Osteoblast (primary cell): ENCODE measurements around the gene ADCY1. TPM values are rescaled to one million over a fixed set of nuclear protein-coding genes. Genes with fewer than 3 reads are reported as not detected.

ENCODE experiments used
- DNase-seq: peaks from one replicate; pipeline ENCODE4 v3.0.0; 2011; ENCODE audit warnings: low spot score, mixed read lengths; ENCODE audit not compliant: insufficient read length; ENCODE audit errors: missing footprints
- H2AFZ ChIP-seq: 2 replicates; pipeline ENCODE4 v1.6.0; 2011; ENCODE audit warnings: mild to moderate bottlenecking, low read length
- H3K27ac ChIP-seq: 2 replicates; pipeline ENCODE4 v1.5.1; 2011; ENCODE audit warnings: mild to moderate bottlenecking, low read depth, low read length, moderate library complexity
- H3K27me3 ChIP-seq: 2 replicates; pipeline ENCODE4 v1.6.0; 2012; ENCODE audit warnings: mild to moderate bottlenecking, control low read depth, inconsistent platforms, low read length, moderate library complexity; ENCODE audit not compliant: insufficient read depth
- H3K36me3 ChIP-seq: 2 replicates; pipeline ENCODE4 v1.5.1; 2011; ENCODE audit warnings: mild to moderate bottlenecking, low read length, control low read depth, moderate library complexity; ENCODE audit not compliant: insufficient read depth
- H3K4me1 ChIP-seq: 2 replicates; pipeline ENCODE4 v1.5.1; 2011; ENCODE audit warnings: mild to moderate bottlenecking, low read length, control low read depth, moderate library complexity; ENCODE audit not compliant: insufficient read depth
- H3K4me2 ChIP-seq: 2 replicates; pipeline ENCODE4 v1.6.0; 2011; ENCODE audit warnings: mild to moderate bottlenecking, low read length; ENCODE audit not compliant: insufficient read depth
- H3K4me3 ChIP-seq: fragments of 200-600 bp; sonication (generic); 3 replicates; pipeline ENCODE4 v1.5.1; 2012; ENCODE audit warnings: mild to moderate bottlenecking, low read length, inconsistent platforms; ENCODE audit not compliant: insufficient read depth
- H3K79me2 ChIP-seq: 2 replicates; pipeline ENCODE4 v1.6.0; 2012; ENCODE audit warnings: mild to moderate bottlenecking, low read length, control low read depth, inconsistent platforms; ENCODE audit not compliant: insufficient read depth
- H3K9me3 ChIP-seq: 2 replicates; pipeline ENCODE4 v1.5.1; 2011; ENCODE audit warnings: low read depth, low read length, control low read depth
- H4K20me1 ChIP-seq: 2 replicates; pipeline ENCODE4 v1.6.0; 2012; ENCODE audit warnings: mild to moderate bottlenecking, low read length, control low read depth; ENCODE audit not compliant: insufficient read depth
- CTCF ChIP-seq: IDR thresholded peaks from 2 replicates; pipeline ENCODE4 v1.5.1; 2011; ENCODE audit warnings: mild to moderate bottlenecking, low read depth, low read length, moderate library complexity; ENCODE audit errors: extremely low read depth
- total RNA-seq: library from RNA; depleted of rRNA; stranded (reverse); fragments of >200 nt; gene quantifications from 2 replicates; pipeline ENCODE4 v1.2.3, GENCODE V29; 2012

The ADCY1 gene
- total RNA-seq, 1 donor: 1.1 TPM

DNA sequence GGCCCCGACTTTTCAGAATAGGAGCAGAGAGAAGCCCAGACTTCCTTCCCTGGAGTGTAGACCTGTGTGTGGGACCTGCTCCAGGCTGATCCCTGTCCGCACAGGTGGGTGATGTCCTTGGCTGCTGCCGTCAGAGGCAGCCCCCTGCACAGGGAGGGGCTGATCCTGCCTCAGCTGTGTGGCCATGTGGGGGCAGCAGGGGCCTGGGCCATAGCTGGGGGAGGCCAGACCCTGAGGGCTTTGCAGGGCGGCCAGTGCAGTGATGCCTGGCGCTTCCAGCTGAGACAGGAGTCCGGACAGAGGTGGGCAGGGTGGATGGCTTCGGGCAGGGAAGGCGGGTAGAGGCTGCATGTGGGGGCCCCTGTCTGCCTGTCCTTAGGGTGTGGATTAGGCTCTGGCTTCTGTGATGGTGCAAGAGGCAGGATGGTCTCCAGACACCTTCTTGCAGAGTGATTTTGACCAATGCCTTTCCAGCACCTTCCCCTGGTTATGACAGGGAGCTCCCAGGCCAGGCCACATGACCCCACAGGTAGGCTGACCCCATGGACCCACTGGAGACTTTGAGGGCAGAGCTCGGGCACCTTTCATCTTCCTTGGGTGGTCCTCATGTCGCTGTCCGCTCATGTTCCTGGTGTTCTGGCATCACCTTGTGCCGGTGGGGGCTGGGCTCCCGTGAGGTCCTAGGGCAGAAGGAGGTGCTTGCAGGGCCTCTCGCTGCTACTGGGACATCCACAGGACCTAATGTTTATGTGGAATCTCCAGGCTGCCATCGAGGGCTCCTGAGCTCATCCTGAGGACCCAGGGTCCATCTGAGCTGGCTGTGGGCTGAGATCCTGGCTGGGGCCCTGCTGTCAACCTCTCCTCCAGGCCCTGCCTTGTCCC is 141.5 kb downstream of the ADCY1 start:
- H2AFZ ChIP-seq: no peak overlapping the region
- H3K27ac ChIP-seq: no peak overlapping the region
- H3K36me3 ChIP-seq: no peaks in the 10 kb centered on the region
- H3K4me1 ChIP-seq: no peaks in the 10 kb centered on the region
- no peak for TF ChIP-seq CTCF
- no peak overlapping the region for H3K4me3 ChIP-seq
- H4K20me1 ChIP-seq: no peaks in the 10 kb centered on the region
- H3K9me3 ChIP-seq: no peaks in the 10 kb centered on the region
- no peaks in the 10 kb centered on the region for H3K79me2 ChIP-seq
- peaks cover 4% of the 10 kb centered on the region for H3K27me3 ChIP-seq
- no peak for DNase-seq
- no peak overlapping the region for H3K4me2 ChIP-seq

GRCh38 chr7:45716380-45717203 is 142.4 kb downstream of the ADCY1 start:
- TF ChIP-seq CTCF: no peak
- Histone ChIP-seq H3K4me2 (no peak overlapping the region), H4K20me1 (no peaks in the 10 kb centered on the region), H3K36me3 (no peaks in the 10 kb centered on the region), H2AFZ (no peak overlapping the region), H3K4me1 (no peaks in the 10 kb centered on the region), H3K27me3 (peaks cover 4% of the 10 kb centered on the region), H3K79me2 (no peaks in the 10 kb centered on the region), H3K9me3 (no peaks in the 10 kb centered on the region), H3K4me3 (no peak overlapping the region), H3K27ac (no peak overlapping the region)
- no peak for DNase-seq

DNA sequence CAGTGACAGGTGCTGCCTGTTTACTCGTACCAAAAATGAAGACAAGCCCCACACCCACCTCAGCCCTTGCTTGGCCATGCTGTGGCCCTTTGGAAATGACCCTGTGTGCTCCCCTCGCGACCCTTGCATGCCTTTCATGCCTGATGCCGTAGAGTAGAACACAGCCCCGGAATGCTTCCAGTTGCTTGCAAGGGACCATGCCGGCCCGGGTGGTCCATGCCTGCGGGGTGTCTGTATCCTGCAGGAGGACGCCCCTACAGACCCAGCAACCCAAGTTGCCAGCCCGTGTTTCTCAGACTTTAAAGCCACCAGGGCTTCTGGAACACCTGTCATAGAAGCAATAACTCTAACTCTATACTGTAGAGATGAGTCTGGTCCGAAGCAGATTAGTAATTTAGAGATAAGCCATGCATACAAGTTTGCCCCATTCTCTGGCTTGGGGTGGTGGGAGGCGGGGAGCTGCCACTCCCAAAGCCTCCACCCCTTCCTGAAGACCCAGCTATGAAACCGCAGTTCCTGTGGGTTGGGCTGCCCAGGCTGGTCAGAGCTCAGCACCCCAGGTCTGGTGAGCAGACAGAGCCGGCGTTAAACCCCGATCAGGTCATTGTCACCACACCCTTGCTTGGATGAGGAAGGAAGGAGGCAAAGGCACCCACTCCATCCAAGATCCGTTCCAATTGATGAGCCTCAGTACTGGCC is 143.5 kb downstream of the ADCY1 start:
- no peak for DNase-seq
- Histone ChIP-seq H3K36me3 (no peaks in the 10 kb centered on the region), H3K4me2 (no peak overlapping the region), H3K27me3 (peaks cover 4% of the 10 kb centered on the region), H3K9me3 (no peaks in the 10 kb centered on the region), H3K79me2 (no peaks in the 10 kb centered on the region), H3K27ac (no peak overlapping the region), H2AFZ (no peak overlapping the region), H3K4me1 (no peaks in the 10 kb centered on the region), H3K4me3 (no peak overlapping the region), H4K20me1 (no peaks in the 10 kb centered on the region)
- TF ChIP-seq CTCF: no peak
